HG02884 (cell line): ENCODE measurements around the gene CLEC9A.

Experiments
- ATAC-seq: cut with Tn5 transposase; IDR thresholded peaks from one replicate; pipeline ENCODE4 v1.9.1; 2021; ENCODE audit warnings: mild to moderate bottlenecking, moderate library complexity; ENCODE audit not compliant: unreplicated experiment

Gene CLEC9A

GRCh38 chr12:10101648-10102220 lies 71.3 kb downstream of the CLEC9A start:
- no peak for ATAC-seq

- no peak for ATAC-seq
Observed at GRCh38 chr12:10102322-10102721, 71.8 kb downstream of the CLEC9A start.

- ATAC-seq: no peak
Observed at GRCh38 chr12:10110256-10110844, 79.9 kb downstream of the CLEC9A start.

- no peak for ATAC-seq
Observed at GRCh38 chr12:10111451-10111850, 81.0 kb downstream of the CLEC9A start.

GRCh38 chr12:10113075-10113474 lies 82.6 kb downstream of the CLEC9A start:
- no peak for ATAC-seq

GRCh38 chr12:10113920-10114319 lies 83.4 kb downstream of the CLEC9A start:
- no peak for ATAC-seq

GRCh38 chr12:10115311-10115710 lies 84.8 kb downstream of the CLEC9A start:
- ATAC-seq: no peak
